Measurements from ENCODE around the gene HAT1.

The HAT1 gene

GRCh38 chr2:171956135-171956825 is 34.0 kb downstream of the HAT1 start:
- no peak for DNase-seq (ENCODE audit: low read depth)

GRCh38 chr2:171957061-171957460 is 34.8 kb downstream of the HAT1 start:
- TF ChIP-seq CTCF (IDR thresholded peaks at IDR 0.05; ENCODE audit: low read depth, low read length, missing control alignments) = no peak
- in situ Hi-C loops (cut with HindIII; ENCODE audit: low sequenced_read_pairs) = no loop called here
- no peak for DNase-seq (ENCODE audit: low read depth)
- H3K4me3 ChIP-seq (ENCODE audit: low read depth, low read length) = no peak overlapping the region

More at GRCh38 chr2:171956135-171956825, 34.0 kb downstream of the HAT1 start:
- no peak for TF ChIP-seq CTCF (IDR thresholded peaks at IDR 0.05; ENCODE audit: low read depth, low read length, missing control alignments)
- H3K4me3 ChIP-seq (ENCODE audit: low read depth, low read length) = no peak overlapping the region
- in situ Hi-C loops (cut with HindIII; ENCODE audit: low sequenced_read_pairs) = no loop called here

GRCh38 chr2:171958475-171958874 is 36.2 kb downstream of the HAT1 start:
- no peak overlapping the region for H3K4me3 ChIP-seq (ENCODE audit: low read depth, low read length)
- no peak for TF ChIP-seq CTCF (IDR thresholded peaks at IDR 0.05; ENCODE audit: low read depth, low read length, missing control alignments)
- in situ Hi-C loops (cut with HindIII; ENCODE audit: low sequenced_read_pairs) = no loop called here
- DNase-seq (ENCODE audit: low read depth) = no peak

- no peak for TF ChIP-seq CTCF (IDR thresholded peaks at IDR 0.05; ENCODE audit: low read depth, low read length, missing control alignments)
- no peak for DNase-seq (ENCODE audit: low read depth)
- in situ Hi-C loops (cut with HindIII; ENCODE audit: low sequenced_read_pairs) = no loop called here
- no peak overlapping the region for H3K4me3 ChIP-seq (ENCODE audit: low read depth, low read length)
Measured at GRCh38 chr2:171959998-171960397, 37.7 kb downstream of the HAT1 start.

GRCh38 chr2:171960570-171960969 is 38.3 kb downstream of the HAT1 start:
- DNase-seq (ENCODE audit: low read depth) = no peak
- no peak for TF ChIP-seq CTCF (IDR thresholded peaks at IDR 0.05; ENCODE audit: low read depth, low read length, missing control alignments)
- in situ Hi-C loops (cut with HindIII; ENCODE audit: low sequenced_read_pairs) = no loop called here
- no peak overlapping the region for H3K4me3 ChIP-seq (ENCODE audit: low read depth, low read length)

- no peak for TF ChIP-seq CTCF (IDR thresholded peaks at IDR 0.05; ENCODE audit: low read depth, low read length, missing control alignments)
- in situ Hi-C loops (cut with HindIII; ENCODE audit: low sequenced_read_pairs) = no loop called here
- no peak for DNase-seq (ENCODE audit: low read depth)
- H3K4me3 ChIP-seq (ENCODE audit: low read depth, low read length) = no peak overlapping the region
Measured at GRCh38 chr2:171963198-171963597, 40.9 kb downstream of the HAT1 start.
